NB4 (cell line): Measurements from ENCODE around the gene PRSS1.

Experiments
- CTCF ChIP-seq: IDR thresholded peaks from one replicate; pipeline ENCODE4 v1.5.1; 2012; ENCODE audit warnings: low read depth, low read length
- MAX ChIP-seq: IDR thresholded peaks from 2 replicates; pipeline ENCODE4 v1.6.1; 2011; ENCODE audit warnings: low read depth, low read length

- TF ChIP-seq CTCF (peak; percentile 98), MAX (peak; percentile 73)
Measured at GRCh38 chr7:142782922-142783900, 33.9 kb downstream of the PRSS1 start.
